ENCODE results near the gene RTN4R.

Gene RTN4R

DNA sequence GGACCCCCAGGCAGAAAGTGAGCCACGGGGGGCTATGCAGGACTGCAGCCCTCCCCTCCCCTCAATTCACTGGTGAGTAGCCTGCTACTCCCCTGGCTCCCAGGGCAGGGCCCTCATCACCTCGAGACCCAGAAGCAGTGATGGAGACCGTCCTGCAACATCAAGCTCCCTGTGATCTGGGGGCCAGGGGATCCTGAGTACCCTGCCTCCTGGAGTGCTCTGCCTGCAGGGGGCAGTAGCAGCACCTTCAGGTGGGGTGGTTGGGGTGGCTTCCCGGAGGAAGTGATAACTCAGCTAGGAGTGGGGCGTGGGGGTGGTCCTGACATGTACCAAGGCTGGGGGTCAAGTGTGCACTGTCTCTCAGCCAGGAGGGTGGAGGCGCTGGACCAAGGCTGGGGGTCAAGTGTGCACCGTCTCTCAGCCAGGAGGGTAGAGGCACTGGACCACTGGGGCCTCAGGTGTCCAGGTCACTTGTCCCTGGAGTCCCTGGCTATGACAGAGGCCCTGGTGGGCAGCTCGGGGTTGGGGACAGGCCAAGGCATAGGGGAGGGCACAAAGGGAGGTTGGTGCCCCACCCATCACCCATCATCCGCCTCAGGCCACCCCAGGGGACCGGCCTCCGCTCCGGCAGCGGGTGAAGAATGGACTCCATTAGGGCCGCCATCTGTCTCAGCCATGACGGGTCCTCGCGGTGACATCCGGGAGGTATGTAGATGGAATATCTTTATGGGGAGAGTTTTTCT, 9.4 kb downstream of the RTN4R start:
- H3K4me3 ChIP-seq (ENCODE audit: low read depth, low read length): no peak overlapping the region

DNA sequence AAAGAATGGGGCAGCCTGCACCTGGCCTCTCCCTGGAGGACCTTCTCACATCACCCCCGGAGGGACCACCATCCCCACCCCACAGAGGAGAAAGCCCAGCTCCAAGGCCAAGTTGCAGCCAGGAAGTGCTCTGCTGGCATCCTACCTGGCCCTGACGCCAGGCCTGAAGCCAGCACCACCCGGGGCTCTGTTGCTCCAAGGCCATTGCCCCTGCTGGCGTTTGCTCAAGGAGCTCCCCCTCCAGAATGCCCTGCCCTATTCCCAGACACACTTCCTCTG, 10.2 kb downstream of the RTN4R start:
- H3K4me3 ChIP-seq (ENCODE audit: low read depth, low read length): no peak overlapping the region

- no peak overlapping the region for H3K4me3 ChIP-seq (ENCODE audit: low read depth, low read length)
Measured at GRCh38 chr22:20257212-20258020, 10.7 kb downstream of the RTN4R start.

- H3K4me3 ChIP-seq (ENCODE audit: low read depth, low read length): no peak overlapping the region
Measured at GRCh38 chr22:20256551-20257211, 11.4 kb downstream of the RTN4R start.

DNA sequence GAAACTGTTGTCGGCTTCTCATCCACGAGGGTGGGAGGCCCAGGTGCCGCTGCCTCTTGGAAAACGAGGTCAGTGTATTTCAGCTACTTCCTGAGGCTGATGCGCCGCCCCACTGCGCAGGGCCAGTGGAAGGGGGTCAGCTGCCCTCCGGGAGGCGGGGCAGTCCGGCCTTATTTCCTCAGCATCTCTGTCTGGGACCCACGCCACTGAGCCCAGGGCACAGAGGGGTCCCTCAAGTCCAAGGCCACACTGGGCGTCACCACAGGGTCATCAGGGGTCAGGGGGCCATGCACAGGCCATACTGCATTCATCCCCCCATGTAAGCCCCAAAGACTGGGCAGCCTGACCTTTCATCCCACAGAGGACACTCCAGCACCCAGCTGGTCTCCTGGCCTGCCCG, 12.1 kb downstream of the RTN4R start:
- H3K4me3 ChIP-seq (ENCODE audit: low read depth, low read length): no peak overlapping the region

DNA sequence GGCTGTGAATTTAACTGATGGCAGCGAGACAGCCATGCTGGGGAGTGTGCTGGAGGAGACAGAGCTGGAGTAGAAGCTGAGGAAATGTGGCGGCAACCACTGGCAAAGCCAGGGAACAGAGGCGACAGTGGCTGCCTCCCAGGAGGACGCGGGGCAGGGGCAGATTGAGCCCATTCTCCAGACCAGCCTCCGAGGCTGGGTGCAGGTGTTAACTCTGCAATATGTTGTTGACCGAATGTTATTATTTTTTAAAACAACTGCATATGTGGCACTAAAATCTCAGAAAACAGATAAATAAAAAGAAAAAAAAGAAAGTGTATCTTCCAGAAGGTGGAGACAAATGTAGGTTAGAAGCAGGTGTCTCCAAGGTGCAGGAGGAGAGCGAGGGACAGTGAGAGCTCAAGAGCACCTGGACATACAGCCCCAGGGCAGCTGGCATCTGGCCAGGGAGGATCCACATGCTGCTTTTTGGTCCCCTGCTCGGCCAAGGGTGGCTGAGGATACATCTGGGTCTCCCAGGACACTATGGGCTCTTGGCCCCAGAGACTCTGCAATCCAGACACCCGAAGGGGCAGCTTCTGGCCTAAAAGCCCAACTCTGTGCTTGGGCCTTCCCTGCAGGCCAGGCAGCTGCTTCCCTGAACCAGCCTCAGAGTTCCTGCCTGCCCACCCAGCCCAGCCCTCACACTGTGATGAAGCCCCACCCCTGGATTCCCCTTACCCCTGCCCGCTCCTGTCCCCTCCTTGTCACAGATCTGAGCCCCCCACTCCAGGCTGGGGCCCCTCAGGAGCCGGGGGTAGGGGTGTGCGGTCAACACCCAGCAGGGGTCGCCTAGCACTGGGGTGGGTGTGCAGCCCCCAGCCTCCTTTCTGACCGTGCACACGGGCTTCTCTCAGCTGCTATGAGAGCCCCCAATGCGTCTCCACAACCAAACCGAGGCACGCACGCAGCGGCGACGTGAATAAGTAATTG, 12.9 kb downstream of the RTN4R start:
- no peak overlapping the region for H3K4me3 ChIP-seq (ENCODE audit: low read depth, low read length)

DNA sequence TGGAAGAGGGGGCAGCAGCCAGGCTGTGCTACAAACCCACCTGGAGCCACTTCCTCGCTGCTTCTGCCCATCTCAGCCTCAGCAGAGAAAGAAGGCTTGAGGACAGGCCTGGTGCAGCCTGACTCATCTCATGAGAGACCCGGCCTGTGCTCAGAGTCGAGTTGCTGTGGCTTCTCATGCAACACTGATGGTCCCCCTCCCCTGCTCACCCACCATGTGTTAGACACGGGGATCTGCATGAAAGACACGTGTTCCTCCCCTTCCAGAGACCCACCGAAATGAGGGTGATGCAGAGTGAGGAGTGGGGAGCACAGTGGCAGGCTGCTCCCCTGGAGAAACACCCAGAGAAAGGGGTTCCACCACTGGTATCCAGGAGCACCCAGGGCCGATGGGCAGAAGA, 15.0 kb downstream of the RTN4R start:
- no peak overlapping the region for H3K4me3 ChIP-seq (ENCODE audit: low read depth, low read length)

GRCh38 chr22:20251981-20252380, 16.1 kb downstream of the RTN4R start:
- no peak overlapping the region for H3K4me3 ChIP-seq (ENCODE audit: low read depth, low read length)

DNA sequence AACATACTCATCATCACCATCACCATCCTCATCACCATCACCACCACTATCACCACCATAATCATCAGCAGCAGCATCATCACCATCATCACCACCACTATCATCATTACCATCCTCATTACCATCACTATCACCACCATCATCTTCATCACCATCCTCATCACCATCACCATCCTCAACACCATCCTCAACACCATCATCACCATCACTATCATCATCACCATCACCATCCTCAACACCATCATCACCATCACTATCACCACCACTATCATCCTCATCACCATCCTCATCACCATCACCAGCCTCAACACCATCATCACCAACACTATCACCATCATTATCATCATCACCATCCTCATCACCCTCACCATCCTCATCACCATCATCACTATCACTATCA, 16.6 kb downstream of the RTN4R start:
- no peak overlapping the region for H3K4me3 ChIP-seq (ENCODE audit: low read depth, low read length)

DNA sequence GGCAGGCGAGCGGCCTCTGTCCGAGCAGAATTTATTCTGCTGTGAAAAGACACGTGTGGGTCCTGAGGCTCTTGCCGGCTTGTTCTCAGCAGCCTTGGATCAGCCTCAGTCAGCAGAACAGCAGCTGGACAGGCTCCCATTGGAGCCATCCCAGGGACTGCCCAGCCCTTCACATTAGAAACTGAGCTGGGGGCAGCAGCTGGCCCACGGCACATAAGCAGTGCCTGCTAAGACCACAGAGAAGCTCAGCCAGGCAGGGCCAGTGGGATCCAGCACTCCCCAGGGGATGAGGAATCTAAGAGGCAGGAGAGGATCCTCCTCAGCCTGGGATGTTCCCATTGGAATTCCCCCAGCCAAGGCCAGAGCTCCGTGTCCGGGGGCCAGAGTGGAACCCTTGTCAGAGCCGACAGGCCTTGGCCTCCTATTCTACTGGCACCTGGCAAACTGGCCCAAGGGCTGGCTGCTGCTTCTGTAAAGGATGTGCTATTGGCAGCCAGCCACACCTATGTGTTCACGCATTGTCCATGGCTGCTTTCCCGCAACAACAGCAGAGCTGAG, 18.2 kb downstream of the RTN4R start:
- H3K4me3 ChIP-seq (ENCODE audit: low read depth, low read length): no peak overlapping the region

GRCh38 chr22:20248461-20248978, 19.6 kb downstream of the RTN4R start:
- H3K4me3 ChIP-seq (ENCODE audit: low read depth, low read length): no peak overlapping the region

DNA sequence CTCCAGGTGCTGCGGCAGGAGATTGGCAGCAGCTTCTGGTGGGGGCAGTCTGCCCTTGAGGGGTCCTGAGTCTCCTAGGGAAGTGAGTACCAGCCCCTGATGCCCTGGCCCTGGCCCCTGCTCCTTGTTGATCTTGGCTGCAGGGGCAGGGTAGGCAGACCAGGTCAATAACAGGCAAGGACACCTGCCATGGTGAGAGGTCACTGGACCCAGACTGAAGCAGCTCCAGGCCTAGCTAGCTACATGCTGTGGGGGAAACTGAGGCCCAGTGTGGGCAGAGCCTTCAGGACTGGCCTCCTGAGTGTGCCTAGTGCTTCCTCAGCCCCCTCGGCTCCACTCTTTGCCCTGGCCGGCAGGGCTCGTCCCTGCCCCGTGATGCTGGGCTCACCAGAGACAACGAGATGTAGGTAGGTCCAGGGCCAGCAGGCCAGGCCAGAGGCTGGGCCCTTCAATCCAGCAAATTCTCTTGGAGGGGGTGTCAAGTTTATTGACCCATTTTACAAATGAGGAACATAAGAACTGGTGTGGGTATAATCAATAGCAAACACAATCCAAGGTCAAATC, 20.4 kb downstream of the RTN4R start:
- no peak overlapping the region for H3K4me3 ChIP-seq (ENCODE audit: low read depth, low read length)

DNA sequence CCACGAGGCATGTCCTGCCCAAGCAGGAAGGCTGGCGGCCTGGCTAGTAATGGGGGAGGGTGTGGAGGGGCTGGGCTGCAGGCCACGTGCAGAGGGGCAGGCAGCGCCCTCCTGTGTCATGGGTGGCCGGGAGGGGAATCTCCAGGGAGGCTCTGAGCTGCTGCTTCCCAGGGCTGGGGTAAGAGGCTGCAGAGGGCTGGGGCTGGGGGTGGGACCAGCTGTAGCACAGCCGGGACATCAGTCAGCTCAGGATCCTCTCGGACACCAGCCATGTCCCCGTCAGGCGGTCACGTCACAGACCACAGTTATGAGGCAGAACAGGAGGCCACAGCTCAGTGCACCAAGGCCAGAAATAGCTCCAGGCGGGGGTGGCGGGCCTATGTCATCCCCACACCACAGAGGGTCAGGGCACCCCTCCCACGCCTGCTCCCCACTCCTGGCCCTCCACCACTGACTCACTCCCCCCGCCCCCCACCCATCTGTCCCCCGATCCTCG, 21.1 kb downstream of the RTN4R start:
- no peak overlapping the region for H3K4me3 ChIP-seq (ENCODE audit: low read depth, low read length)

DNA sequence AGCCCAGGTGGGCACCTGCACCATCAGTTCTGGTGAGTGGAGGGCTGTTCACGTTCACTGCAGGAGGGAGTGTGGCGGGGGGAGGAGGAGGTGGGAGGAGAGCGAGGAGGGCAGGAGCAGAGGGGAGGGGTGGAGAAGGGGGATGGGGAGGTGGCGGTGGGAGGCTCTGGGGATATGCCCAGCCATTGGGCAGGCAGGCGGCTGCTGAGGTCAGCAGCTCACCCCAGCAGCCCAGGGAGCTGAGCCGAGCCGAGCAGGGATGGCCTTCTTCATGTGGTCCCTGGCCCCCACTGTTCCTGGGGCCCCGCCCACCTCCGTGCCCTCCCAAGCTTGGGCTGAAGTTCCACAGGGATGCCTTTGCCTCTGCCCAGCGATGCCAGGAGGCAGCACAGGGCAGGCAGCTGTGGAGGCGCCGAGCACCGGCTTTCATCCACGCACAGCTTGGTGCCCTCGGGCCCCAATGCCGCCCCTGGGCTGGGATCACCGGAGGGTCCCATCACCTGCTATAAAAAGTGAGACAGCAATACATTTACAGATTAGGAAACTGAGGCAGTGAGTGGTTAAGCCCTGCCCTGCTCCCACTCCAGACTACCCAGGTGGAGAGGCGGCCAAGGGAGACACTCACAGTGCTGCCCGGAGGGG, 21.6 kb downstream of the RTN4R start:
- H3K4me3 ChIP-seq (ENCODE audit: low read depth, low read length): no peak overlapping the region

GRCh38 chr22:20245577-20246367, 22.3 kb downstream of the RTN4R start:
- no peak overlapping the region for H3K4me3 ChIP-seq (ENCODE audit: low read depth, low read length)

- no peak overlapping the region for H3K4me3 ChIP-seq (ENCODE audit: low read depth, low read length)
Measured at GRCh38 chr22:20244691-20245576, 23.2 kb downstream of the RTN4R start.

- H3K4me3 ChIP-seq (ENCODE audit: low read depth, low read length): no peak overlapping the region
Measured at GRCh38 chr22:20244250-20244648, 23.9 kb downstream of the RTN4R start.
